Osteocyte (in vitro differentiated cells): ENCODE measurements around the gene OSBPL2. TPM values are rescaled to one million over a fixed set of nuclear protein-coding genes. Genes with fewer than 3 reads are reported as not detected.

Source experiments
- DNase-seq: peaks from one replicate; pipeline ENCODE4 v3.0.0; 2021; ENCODE audit warnings: mixed read lengths; ENCODE audit not compliant: unreplicated experiment; ENCODE audit errors: extremely low spot score
- H3K27ac Mint-ChIP-seq: one replicate; pipeline ENCODE4 v1.8.0; 2021; ENCODE audit warnings: mild to moderate bottlenecking, mixed read lengths; ENCODE audit not compliant: unreplicated experiment
- H3K27me3 Mint-ChIP-seq: one replicate; pipeline ENCODE4 v1.8.0; 2021; ENCODE audit warnings: mixed read lengths; ENCODE audit not compliant: unreplicated experiment
- H3K36me3 Mint-ChIP-seq: one replicate; pipeline ENCODE4 v1.8.0; 2021; ENCODE audit warnings: mixed read lengths; ENCODE audit not compliant: unreplicated experiment
- H3K4me1 Mint-ChIP-seq: one replicate; pipeline ENCODE4 v1.8.0; 2021; ENCODE audit warnings: mixed read lengths; ENCODE audit not compliant: unreplicated experiment
- H3K4me3 Mint-ChIP-seq: one replicate; pipeline ENCODE4 v1.8.0; 2021; ENCODE audit warnings: mild to moderate bottlenecking, moderate library complexity, mixed read lengths; ENCODE audit not compliant: unreplicated experiment
- H3K9me3 Mint-ChIP-seq: one replicate; pipeline ENCODE4 v1.8.0; 2021; ENCODE audit warnings: mixed read lengths; ENCODE audit not compliant: unreplicated experiment
- total RNA-seq: library from RNA; stranded (reverse); gene quantifications from 2 replicates; pipeline ENCODE4 v1.2.1, GENCODE V29; 2021
- TF ChIP-seq, protein P1 (sequence below): fragments of 200-600 bp; sonication (generic); IDR thresholded peaks from 2 replicates; pipeline ENCODE4 v1.5.0; 2021; ENCODE audit warnings: antibody characterized with exemption, mild to moderate bottlenecking, moderate library complexity

OSBPL2 gene
- total RNA-seq, 1 donor from 2014 or later, result 46.3 TPM

DNA sequence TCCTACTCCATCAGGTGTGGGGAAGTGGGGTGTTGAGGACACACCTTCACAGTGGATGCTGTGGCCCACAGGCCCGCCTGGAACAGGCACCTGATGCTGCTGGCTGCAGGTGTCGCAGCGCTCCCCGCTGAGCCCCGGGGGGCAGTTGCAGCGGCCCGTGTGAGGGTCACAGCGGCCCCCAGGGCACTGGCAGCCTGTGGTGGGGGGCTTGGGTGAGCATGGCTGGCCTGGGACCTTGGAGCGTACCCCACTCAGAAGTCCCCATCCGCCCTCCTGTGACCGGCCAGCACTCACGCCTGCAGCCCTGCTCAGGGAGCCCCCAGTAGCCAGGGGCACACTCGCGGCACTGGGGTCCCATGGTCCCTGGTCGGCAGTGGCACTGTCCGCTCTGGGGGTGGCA is 83.7 kb downstream of the OSBPL2 start:
- Mint-ChIP-seq H3K27me3 (no peaks in the 10 kb centered on the region), H3K27ac (no peak overlapping the region), H3K4me1 (no peaks in the 10 kb centered on the region), H3K9me3 (no peaks in the 10 kb centered on the region), H3K4me3 (no peak overlapping the region), H3K36me3 (peaks cover 19% of the 10 kb centered on the region)
- TF ChIP-seq, protein P1, sequence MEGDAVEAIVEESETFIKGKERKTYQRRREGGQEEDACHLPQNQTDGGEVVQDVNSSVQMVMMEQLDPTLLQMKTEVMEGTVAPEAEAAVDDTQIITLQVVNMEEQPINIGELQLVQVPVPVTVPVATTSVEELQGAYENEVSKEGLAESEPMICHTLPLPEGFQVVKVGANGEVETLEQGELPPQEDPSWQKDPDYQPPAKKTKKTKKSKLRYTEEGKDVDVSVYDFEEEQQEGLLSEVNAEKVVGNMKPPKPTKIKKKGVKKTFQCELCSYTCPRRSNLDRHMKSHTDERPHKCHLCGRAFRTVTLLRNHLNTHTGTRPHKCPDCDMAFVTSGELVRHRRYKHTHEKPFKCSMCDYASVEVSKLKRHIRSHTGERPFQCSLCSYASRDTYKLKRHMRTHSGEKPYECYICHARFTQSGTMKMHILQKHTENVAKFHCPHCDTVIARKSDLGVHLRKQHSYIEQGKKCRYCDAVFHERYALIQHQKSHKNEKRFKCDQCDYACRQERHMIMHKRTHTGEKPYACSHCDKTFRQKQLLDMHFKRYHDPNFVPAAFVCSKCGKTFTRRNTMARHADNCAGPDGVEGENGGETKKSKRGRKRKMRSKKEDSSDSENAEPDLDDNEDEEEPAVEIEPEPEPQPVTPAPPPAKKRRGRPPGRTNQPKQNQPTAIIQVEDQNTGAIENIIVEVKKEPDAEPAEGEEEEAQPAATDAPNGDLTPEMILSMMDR, result no peak
- DNase-seq, result no peak

DNA sequence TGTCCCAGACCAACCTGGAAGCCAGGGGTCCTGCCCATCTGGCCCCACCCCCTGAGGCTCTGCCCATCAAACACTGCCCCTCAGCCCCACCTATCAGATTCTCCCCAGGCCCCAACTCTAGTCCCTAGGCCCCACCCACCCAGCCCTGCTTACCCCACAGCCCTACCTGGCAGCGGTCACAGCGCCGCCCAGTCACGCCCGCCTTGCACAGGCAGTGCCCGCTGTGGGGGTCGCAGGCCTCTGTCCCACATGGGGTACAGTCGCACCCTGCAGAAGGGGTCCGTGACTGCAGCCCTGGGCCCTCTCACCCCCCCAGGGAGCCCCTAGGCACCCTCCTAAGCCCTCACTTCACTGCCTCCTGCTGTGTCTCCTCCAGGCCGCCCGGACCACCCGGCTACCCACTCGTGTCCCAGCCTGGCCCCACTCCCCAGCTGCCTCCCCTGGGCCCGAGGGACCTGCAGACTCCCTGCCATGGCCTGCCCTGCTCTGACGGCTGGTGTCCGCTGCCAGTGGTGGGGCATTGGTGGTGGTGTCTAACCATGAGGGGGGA is 84.2 kb downstream of the OSBPL2 start:
- Mint-ChIP-seq H3K9me3 (no peaks in the 10 kb centered on the region), H3K27ac (no peak overlapping the region), H3K36me3 (peaks cover 23% of the 10 kb centered on the region), H3K4me1 (no peaks in the 10 kb centered on the region), H3K27me3 (no peaks in the 10 kb centered on the region), H3K4me3 (no peak overlapping the region)
- TF ChIP-seq, protein P1, result no peak
- no peak for DNase-seq

DNA sequence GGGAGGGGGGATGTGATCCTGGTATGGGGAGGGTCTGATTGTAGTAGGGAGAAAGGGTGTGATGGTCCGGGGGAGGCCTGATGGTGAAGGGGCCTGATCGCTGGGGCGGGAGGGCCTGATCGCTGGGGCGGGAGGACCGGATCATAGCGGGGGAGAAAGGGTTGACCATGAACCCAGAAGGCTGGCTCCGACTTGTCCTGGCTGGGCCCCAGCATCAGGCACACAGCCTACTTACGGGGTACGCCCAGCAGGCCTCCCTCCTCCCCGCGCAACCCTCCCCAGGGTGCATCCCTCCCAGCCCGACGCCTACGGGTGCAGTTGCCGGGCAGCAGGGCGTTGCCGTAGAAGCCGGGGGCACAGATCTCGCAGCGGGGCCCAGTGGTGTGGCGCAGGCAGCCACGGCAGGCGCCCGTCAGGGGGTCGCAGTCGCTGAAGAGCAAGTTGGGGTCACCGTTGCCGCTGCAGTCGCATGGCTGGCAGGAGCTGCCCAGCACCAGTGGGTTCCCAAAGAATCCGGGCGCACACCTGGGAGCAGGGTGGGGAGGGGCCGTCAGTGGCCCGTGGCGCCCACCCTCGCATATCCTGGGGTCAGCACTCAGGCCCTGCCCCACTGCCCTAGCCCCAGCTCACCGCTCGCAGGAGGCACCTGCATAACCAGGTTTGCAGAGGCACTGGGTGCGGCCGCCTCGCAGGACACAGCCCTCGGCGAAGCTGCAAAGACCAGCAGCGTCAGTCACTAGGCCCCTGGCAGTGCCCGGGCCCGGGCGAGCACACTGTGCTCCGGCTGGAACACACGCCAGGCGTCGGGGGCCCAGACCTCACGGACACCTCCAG is 85.0 kb downstream of the OSBPL2 start:
- H3K4me1 Mint-ChIP-seq, result no peaks in the 10 kb centered on the region

DNA sequence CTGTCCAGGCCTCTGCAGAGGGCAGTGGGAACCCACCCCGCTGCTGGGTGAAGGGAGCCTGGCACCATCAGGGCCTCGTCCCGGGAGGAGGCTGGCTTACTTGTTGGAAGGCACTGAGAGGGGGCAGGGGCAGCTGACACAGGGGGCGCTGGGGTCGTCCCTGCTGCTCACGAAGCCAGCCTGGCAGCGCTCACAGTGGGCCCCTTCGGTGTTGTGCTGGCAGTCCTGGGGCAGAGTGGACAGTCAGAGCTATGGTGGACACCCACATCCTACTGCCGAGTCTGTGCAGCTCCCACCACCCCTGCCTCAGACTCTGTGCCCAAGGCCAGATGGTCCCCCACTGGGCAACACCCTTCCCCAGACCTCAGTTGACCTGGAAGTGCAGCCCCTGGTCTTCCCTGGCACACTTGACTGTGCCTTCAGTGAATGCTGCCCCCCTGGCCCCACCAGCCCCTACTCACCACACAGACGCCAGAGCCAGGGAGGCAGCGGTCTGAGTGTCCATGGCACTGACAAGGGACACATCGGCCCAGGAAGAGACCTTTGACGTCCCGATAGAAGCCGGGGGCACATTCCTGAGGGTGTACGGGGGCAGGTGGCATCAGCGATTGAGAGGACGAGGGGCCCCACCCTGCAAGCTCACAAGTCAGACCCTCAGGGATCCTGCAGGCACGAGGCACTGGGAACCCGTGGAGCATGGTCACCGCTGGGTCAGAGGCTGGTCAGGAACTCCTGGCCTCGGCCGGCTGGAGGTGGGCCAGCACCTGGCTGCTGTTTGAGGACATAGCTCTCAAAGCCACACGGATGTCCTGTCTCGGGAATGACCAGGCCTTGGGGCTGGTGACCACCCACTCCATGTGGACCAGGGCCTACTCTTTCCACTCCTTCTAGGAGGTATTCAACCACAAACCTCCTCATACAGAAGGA is 85.9 kb downstream of the OSBPL2 start:
- TF ChIP-seq, protein P1, result no peak

More for the DNA sequence above, 85.0 kb downstream of the OSBPL2 start:
- H3K27ac Mint-ChIP-seq, result no peak overlapping the region
- H3K4me3 Mint-ChIP-seq, result no peak overlapping the region
- TF ChIP-seq, protein P1, result no peak
- H3K9me3 Mint-ChIP-seq, result no peaks in the 10 kb centered on the region
- H3K36me3 Mint-ChIP-seq, result peaks cover 23% of the 10 kb centered on the region
- H3K27me3 Mint-ChIP-seq, result no peaks in the 10 kb centered on the region
- DNase-seq, result no peak

More for the DNA sequence above, 85.9 kb downstream of the OSBPL2 start:
- no peak for DNase-seq
- H3K27me3 Mint-ChIP-seq, result no peaks in the 10 kb centered on the region
- H3K4me1 Mint-ChIP-seq, result no peaks in the 10 kb centered on the region
- H3K9me3 Mint-ChIP-seq, result no peaks in the 10 kb centered on the region
- H3K36me3 Mint-ChIP-seq, result peaks cover 26% of the 10 kb centered on the region
- no peak overlapping the region for H3K27ac Mint-ChIP-seq
- H3K4me3 Mint-ChIP-seq, result no peak overlapping the region
